Ascending aorta (tissue), 2 donors: ENCODE results near the gene LONP1. TPM values are rescaled to one million over a fixed set of nuclear protein-coding genes. Genes with fewer than 3 reads are reported as not detected.

ENCODE experiments used
- DNase-seq, 2 donors: peaks; one replicate each; pipeline ENCODE4 v3.0.0-alpha.2; 2019; ENCODE audit warnings: low spot score in 2 of 2
- H3K27ac ChIP-seq, 2 donors: fragments of 200-600 bp; sonication (generic); one replicate each; pipeline ENCODE4 v1.5.1; 2016 to 2017; ENCODE audit warnings: mild to moderate bottlenecking in 1 of 2
- H3K27me3 ChIP-seq: fragments of 200-600 bp; sonication (generic); one replicate; pipeline ENCODE4 v1.5.1; 2017
- H3K36me3 ChIP-seq, 2 donors: fragments of 200-600 bp; sonication (generic); one replicate each; pipeline ENCODE4 v1.5.1; 2016
- H3K4me1 ChIP-seq, 2 donors: fragments of 200-600 bp; sonication (generic); one replicate each; pipeline ENCODE4 v1.5.1; 2016 to 2017; ENCODE audit warnings: mild to moderate bottlenecking in 1 of 2
- H3K4me3 ChIP-seq, 2 donors: fragments of 200-600 bp; sonication (generic); one replicate each; pipeline ENCODE4 v1.5.1; 2016 to 2017; ENCODE audit warnings: mild to moderate bottlenecking in 1 of 2
- H3K9me3 ChIP-seq, 2 donors: fragments of 200-600 bp; sonication (generic); one replicate each; pipeline ENCODE4 v1.5.1; 2016
- CTCF ChIP-seq, 3 experiments: fragments of 200-600 bp in 2 of 3; fragments of 450-650 bp in 1 of 3; sonication (generic) in 2 of 3; IDR thresholded peaks; one replicate each; pipeline ENCODE4 v1.5.1; 2016 to 2019; ENCODE audit warnings: antibody characterized with exemption in 3 of 3, mild to moderate bottlenecking in 1 of 3, moderate library complexity in 1 of 3
- intact Hi-C: fragments of 100-400 bp; cut with DNase I; formaldehyde crosslinking; loops from one replicate; pipeline ENCODE4 v1.15.1; 2023
- total RNA-seq: library from RNA; depleted of rRNA; stranded (reverse); fragments of >200 nt; gene quantifications from one replicate; pipeline ENCODE4 v1.1.0, GENCODE V29; 2016

Gene LONP1
- total RNA-seq, 1 donor from 2014 or later: 60.0 TPM

DNA sequence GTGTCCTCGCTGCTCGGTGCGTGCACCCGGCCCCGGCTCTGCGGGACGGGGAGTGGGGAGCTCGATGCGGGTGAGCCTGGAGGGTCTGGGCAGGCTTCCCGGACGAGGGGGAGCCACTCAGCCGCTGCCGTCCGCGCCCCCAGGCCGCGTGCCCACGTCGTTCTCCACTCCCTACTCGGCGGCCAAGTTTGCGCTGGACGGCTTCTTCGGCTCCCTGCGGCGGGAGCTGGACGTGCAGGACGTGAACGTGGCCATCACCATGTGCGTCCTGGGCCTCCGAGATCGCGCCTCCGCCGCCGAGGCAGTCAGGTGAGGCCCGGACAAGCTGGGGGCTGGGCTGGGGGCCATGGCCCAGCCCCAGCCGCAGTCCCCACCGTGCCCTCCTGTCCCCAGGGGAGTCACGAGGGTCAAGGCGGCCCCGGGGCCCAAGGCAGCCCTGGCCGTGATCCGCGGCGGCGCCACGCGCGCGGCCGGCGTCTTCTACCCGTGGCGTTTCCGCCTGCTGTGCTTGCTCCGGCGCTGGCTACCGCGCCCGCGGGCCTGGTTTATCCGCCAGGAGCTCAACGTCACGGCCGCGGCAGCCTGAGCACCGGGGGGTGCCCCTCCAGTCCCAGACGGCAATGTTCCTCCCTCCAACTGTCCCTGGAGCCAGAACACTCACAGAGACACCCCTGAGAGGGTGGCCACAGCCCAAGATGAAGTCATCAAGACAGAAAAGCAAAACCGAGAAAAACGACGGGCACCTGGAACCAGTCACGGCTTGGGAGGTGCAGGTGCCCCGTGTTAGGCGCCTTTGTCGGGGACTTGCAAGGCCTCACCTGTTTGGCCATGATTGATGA lies 32.4 kb downstream of the LONP1 start:
- Histone ChIP-seq H3K4me3 (peak overlapping the region; percentile 48 to 68), H3K27me3 (no peaks in the 10 kb centered on the region), H3K36me3 (peaks cover 9 to 12% of the 10 kb centered on the region in 2 donors), H3K4me1 (peaks cover 5 to 13% of the 10 kb centered on the region in 2 donors), H3K9me3 (no peaks in the 10 kb centered on the region), H3K27ac (peak overlapping the region in 1 of 2 donors; percentile 64)
- DNase-seq: no peak
- TF ChIP-seq CTCF (IDR thresholded peaks at IDR 0.05): peak in 1 of 3 experiments; percentile 5
- intact Hi-C loops: no loop called here

DNA sequence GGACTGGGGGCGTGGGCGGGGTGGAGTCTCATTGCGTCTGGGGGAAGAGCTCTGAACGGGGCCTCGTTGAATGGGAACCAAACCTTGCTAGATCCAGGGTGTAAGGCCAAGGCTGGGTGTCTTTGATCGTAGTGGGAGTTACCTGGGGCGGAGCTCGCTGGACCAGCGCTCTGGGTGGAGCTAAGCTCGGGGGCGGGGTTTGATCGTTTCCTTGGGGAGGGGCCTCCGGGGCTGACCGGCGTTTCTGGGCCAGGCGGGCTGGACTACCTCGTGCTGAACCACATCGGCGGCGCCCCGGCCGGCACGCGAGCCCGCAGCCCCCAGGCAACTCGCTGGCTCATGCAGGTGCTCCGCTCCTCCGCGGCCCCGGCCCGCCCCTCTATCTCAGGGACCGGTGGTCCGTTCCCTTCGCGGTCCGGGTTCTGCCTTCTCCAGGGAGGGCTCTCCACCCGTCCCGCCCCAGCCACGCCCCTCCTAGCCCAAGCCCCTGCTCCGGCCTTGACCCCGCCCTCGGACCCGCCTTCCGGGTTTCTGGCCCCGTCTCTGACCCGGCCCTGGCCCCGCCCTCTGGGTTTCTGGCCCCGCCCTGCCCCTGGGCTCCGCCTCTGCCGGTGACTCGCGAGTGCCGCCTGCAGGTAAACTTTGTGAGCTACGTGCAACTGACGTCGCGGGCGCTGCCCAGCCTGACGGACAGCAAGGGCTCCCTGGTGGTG lies 33.1 kb downstream of the LONP1 start:
- intact Hi-C loops: loop anchor here (1.0 kb wide), 1 partner anchor 103 kb away; no protein-coding TSS in a partner anchor
- peaks cover 1 to 4% of the 10 kb centered on the region in 2 donors for H3K36me3 ChIP-seq
- peak; percentile 76 to 97 for DNase-seq
- peak overlapping the region; percentile 48 to 68 for H3K4me3 ChIP-seq
- TF ChIP-seq CTCF (IDR thresholded peaks at IDR 0.05): peak; percentile 74 to 93 (median 90)
- no peaks in the 10 kb centered on the region for H3K27me3 ChIP-seq
- H3K9me3 ChIP-seq: no peaks in the 10 kb centered on the region
- H3K4me1 ChIP-seq: peaks cover 5 to 13% of the 10 kb centered on the region in 2 donors
- H3K27ac ChIP-seq: peak overlapping the region; percentile 64 to 66

- DNase-seq: no peak
- peak overlapping the region; percentile 48 to 68 for H3K4me3 ChIP-seq
- TF ChIP-seq CTCF (IDR thresholded peaks at IDR 0.05): no peak
- peak overlapping the region; percentile 64 to 66 for H3K27ac ChIP-seq
- H3K9me3 ChIP-seq: no peaks in the 10 kb centered on the region
- no peaks in the 10 kb centered on the region for H3K27me3 ChIP-seq
- intact Hi-C loops: loop anchor here (1.0 kb wide), 1 partner anchor 104 kb away; no protein-coding TSS in a partner anchor
- H3K4me1 ChIP-seq: peaks cover 5 to 8% of the 10 kb centered on the region in 2 donors
- no peaks in the 10 kb centered on the region for H3K36me3 ChIP-seq
These were observed 33.7 kb downstream of the LONP1 start for GRCh38 chr19:5686326-5686646.

- TF ChIP-seq CTCF (IDR thresholded peaks at IDR 0.05): no peak
- H3K9me3 ChIP-seq: no peaks in the 10 kb centered on the region
- intact Hi-C loops: loop anchor here (5.0 kb wide), 1 partner anchor 393 kb away; no protein-coding TSS in a partner anchor
- peaks cover 2 to 5% of the 10 kb centered on the region in 2 donors for H3K4me1 ChIP-seq
- no peak overlapping the region for H3K4me3 ChIP-seq
- H3K27me3 ChIP-seq: no peaks in the 10 kb centered on the region
- H3K27ac ChIP-seq: no peak overlapping the region
- H3K36me3 ChIP-seq: no peaks in the 10 kb centered on the region
- DNase-seq: no peak
These were observed 35.1 kb downstream of the LONP1 start for GRCh38 chr19:5684694-5685430.

- intact Hi-C loops: loop anchor here (5.0 kb wide), 1 partner anchor 391 kb away; no protein-coding TSS in a partner anchor
These were observed 36.6 kb downstream of the LONP1 start for GRCh38 chr19:5683177-5683886.

More at GRCh38 chr19:5683177-5683886, 36.6 kb downstream of the LONP1 start:
- DNase-seq: no peak
- Histone ChIP-seq H3K4me3 (no peak overlapping the region), H3K27me3 (no peaks in the 10 kb centered on the region), H3K9me3 (no peaks in the 10 kb centered on the region), H3K27ac (no peak overlapping the region), H3K36me3 (peaks cover 0 to 3% of the 10 kb centered on the region in 2 donors), H3K4me1 (peaks cover 6 to 12% of the 10 kb centered on the region in 2 donors)
- TF ChIP-seq CTCF (IDR thresholded peaks at IDR 0.05): no peak
